DMS153 treated with DMSO at 0.1 percent for 48 hours (cell line): Measurements from ENCODE around the gene RRP1B.
"Not testable (repeated sequence)": the region's sequence is repeated elsewhere in the genome, so short reads cannot be mapped to it uniquely, and the experiment has no call there.

Experiments
- DNase-seq: peaks from one replicate; lab custom pipeline; 2025; ENCODE audit not compliant: unreplicated experiment; lab: John Stamatoyannopoulos, UW

RRP1B gene

DNA sequence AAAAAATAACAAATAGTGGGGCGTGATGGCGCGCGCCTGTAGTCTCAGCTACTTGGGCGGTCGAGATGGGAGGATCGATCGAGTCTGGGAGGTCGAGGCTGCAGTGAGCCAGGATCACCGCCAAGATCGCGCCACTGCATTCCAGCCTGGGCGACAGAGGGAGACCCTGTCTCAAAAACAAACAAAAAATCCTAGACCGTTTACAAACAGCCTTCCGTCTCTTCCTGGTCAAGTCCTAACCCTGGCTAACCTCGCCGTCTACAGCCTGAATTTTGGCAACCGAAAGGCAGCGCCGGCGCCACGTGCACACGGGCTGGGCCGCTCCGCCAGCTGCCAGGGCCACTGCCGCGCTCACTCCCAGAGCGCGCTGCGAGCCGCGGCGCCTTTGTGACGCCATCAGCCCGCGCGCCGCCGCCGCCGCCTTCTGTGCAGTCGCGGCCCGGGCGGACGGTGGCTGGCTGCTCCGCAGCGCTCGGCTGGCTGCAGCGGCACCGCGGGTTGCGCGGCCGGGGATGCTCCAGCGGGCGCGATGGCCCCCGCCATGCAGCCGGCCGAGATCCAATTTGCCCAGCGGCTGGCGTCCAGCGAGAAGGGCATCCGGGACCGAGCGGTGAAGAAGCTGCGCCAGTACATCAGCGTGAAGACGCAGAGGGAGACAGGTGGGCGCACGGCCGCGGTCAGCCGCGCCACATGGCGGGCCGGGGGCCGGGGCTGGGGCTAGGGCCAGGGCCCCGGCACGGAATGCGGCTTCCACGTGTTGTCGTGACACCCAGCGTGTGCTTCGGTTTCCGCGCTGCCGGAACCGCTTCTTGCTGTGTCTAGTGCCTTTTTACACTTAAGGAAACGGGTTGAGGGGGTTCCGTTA, at the start of gene RRP1B, which contains the start of gene HSF2BP:
RRP1B (plus strand) TSS at position 425 of the 865 bp plus-strand sequence; CDS start at position 530, 105 bp downstream.
HSF2BP (minus strand) TSS at position 353 of the 865 bp plus-strand sequence. CDS start 1,392 bp downstream, outside the sequence.
- DNase-seq, result peak; percentile 42

- peak; percentile 61 for DNase-seq
Measured at GRCh38 chr21:43611598-43612369, 47.6 kb upstream of the RRP1B start.

- DNase-seq, result no peak
Measured at GRCh38 chr21:43613755-43614638, 45.4 kb upstream of the RRP1B start.

DNA sequence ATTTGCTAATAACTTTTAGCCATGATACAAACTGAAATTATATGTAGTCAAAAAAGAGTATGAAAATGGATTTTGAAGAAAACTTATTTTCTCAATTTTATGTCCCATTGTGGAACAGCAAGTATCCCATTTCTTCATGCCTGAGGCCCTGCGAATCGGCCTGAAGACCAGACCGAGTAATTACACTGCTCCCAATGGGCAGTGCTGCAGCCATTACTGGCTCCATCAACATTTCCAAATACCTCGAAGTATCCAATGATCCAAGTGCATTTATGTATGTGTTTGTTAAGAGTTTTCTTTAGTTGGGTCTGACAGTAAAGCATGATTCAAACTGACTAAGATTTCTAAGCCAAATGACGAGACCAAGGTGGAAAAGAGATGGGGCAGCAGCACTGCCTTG, 44.5 kb upstream of the RRP1B start:
- no peak for DNase-seq

GRCh38 chr21:43616861-43617260, 42.5 kb upstream of the RRP1B start:
- DNase-seq, result not testable (repeated sequence)

- no peak for DNase-seq
Measured at GRCh38 chr21:43618940-43619339, 40.4 kb upstream of the RRP1B start.

DNA sequence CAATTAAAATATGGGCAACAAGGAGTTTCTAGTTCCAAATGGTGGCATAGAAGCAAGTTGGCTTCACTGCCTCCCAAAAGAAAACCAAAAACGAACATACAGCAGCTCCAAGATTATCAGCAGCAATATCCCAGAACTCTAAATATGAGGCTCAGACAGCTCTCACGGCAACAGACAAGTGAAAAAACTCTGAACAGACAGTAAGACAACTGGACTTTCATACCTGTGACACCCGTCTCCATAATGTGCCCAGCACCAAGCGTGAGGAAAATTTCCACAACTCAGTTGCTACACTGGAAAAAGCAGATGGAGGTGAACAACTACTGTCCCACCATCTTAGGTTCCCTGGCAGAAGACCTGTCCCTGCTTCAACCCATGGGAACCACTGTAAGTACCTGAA, 40.0 kb upstream of the RRP1B start:
- no peak for DNase-seq

GRCh38 chr21:43619856-43620255, 39.5 kb upstream of the RRP1B start:
- DNase-seq, result no peak

GRCh38 chr21:43622796-43623195, 36.6 kb upstream of the RRP1B start:
- DNase-seq, result no peak

- DNase-seq, result no peak
Measured at GRCh38 chr21:43623588-43623987, 35.8 kb upstream of the RRP1B start.

DNA sequence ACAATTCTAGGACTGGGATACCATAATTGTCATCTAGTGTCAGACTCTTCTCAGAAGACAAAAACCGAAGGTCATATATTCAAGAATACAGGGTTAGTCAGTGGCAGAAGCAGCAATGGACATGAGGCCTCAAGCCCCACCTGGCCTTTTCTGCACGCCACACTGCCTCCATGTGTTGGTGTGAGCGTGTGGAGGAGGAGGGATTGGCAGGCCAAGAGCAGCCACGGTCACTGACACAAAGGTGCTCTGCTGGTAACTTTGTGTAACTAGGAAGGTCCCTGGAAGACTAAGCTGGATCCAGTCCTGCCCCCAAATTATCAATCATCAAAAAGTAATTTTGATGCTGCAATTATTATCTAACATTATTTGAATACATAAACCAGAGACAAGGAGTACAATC, 35.0 kb upstream of the RRP1B start:
- DNase-seq, result no peak

GRCh38 chr21:43626390-43626789, 33.0 kb upstream of the RRP1B start:
- DNase-seq, result no peak

GRCh38 chr21:43627527-43627926, 31.8 kb upstream of the RRP1B start:
- DNase-seq, result no peak

- no peak for DNase-seq
Measured at GRCh38 chr21:43631411-43632107, 27.8 kb upstream of the RRP1B start.

GRCh38 chr21:43632373-43632905, 26.9 kb upstream of the RRP1B start:
- no peak for DNase-seq

- DNase-seq, result no peak
Measured at GRCh38 chr21:43634618-43635017, 24.7 kb upstream of the RRP1B start.

DNA sequence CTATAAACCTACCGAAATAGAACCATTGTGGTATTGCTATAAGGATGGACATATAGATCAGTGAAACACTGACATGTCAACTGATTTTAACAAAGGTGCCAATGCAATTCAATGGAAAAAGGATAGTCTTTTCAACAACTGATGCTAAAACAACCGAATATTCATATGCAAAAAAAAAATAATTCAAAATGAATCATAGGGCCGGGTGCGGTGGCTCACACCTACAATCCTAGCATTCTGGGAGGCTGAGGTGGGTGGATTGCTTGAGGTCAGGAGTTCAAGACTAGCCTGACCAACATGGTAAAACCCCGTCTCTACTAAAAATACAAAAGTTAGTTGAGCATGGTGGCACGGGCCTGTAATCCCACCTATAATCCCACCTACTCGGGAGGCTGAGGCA, 23.9 kb upstream of the RRP1B start:
- DNase-seq, result no peak

DNA sequence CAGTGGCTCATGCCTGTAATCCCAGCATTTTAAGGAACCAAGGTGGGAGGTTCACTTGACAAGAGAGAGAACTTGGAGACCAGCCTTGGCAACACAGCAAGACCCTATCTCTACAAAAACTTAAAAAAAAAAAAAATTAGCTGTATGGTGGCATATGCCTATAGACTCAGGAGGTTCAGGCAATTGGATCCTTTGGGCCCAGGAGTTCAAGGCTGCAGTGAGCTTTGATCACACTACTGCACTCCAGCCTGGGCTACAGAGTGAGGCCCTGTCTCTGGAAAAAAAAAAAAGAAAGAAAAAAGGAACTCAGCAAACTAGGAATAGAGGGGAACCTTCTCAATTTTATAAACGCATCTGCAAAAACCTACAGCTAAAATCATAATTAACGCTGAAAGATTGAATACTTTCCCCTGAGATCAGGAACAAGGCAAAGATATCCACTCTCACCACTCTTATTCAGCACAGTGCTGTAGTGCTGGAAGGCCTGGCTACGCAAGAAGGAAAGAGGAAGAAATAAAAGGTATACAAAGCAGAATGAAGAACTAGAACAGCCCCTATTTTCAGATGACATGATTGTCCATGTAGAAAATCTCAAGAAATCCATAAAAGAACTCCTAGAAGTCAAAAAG, 21.7 kb upstream of the RRP1B start:
- no peak for DNase-seq

DNA sequence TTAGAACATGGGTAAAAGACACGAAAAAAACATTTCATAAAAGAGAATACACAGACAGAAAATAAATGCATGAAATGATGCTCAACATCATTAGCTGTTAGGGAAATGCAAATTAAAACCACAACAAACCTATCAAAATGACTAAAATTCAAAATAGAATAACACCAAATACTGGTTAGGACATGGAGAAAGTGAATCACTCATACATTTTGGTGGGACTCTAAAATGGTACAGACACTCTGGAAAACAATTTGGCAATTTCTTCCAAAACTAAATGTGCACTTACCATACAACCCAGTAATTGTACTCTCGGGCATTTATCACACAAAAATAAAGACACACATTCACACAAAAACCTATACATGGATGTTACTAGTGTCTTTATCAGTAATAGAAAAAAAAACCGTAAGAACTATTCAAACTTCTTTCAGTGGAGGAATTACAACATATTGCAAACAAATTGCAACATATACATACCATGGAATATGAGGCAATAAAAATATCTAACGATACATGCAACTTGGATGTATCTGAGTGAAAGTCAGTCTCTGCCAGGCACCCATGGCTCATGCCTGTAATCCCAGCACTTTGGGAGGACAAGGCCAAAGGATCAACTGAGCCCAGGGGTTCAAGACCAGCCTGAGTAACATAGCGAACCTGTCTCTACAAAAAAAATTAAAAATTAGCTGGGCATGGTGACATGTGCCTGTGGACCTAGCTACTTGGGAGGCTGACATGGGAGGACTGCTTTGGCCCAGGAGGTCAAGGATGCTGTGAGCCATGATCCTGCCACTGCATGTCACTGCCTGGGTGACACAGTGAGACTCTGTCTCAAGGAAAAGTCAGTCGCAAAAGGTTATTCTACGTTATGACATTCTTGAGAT, 19.6 kb upstream of the RRP1B start:
- no peak for DNase-seq
